ENCODE data around the gene LGMN.

The LGMN gene

DNA sequence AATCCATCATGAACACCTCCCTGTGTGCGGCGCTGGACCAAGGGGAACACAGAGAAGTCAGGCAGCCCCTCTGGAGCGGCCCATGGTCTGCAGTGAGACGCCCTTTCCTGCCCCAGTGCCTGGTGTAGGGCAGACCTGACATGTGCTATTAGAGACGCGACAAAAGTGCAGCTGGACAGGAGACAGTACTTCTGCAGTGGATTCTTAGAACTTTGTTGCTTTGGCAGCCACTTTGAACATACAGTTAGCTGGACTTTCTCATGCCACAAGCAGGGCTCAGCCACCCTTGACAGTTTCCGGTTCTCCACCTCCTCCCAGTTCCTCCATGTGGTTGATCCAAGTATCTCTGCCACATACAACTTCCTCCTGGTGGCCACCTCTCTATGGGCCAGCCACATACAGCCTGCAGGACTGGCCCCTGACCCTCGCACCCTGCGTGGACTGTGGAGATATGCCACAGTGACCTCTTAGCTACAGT is 45.9 kb downstream of the LGMN start:
- Histone ChIP-seq H3K27ac (replicated peaks) (peak overlapping the region; percentile 51), H3K4me3 (replicated peaks; ENCODE audit: insufficient read depth, low read length) (no peak overlapping the region), H3K27me3 (ENCODE audit: insufficient read depth, poor library complexity, severe bottlenecking) (no peaks in the 10 kb centered on the region)
- TF ChIP-seq POLR2AphosphoS5 (IDR thresholded peaks at IDR 0.05; ENCODE audit: low read depth) (peak; percentile 41; the same call in 1 of the 2 replicates), GABPA (IDR thresholded peaks at IDR 0.05; ENCODE audit: low read depth) (no peak), SPI1 (IDR thresholded peaks at IDR 0.05; ENCODE audit: borderline replicate concordance, low read depth) (peak; percentile 46; the same call in 1 of the 2 replicates)
- peak; percentile 56 to 77 for DNase-seq (ENCODE audit: low read depth in 1 of 2, low spot score in 1 of 2)

DNA sequence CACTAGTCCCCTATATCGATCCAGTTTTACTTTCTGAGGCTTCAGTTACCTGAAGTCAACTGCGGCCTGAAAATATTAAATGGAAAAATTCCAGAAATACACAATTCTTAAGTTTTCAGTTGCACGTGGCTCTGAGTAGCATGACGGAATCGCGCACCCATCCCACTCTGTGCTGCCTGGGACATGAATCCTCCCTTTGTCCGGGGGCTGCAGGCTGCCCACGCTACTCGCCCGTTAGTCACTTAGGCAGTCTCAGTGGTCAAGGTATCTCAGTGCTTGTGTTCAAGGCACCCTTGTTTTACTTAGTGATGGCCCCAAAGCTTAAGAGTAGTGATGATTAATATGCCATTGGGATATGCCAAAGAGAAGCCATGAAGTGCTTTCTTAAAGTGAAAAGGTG is 46.6 kb downstream of the LGMN start:
- H3K27ac ChIP-seq (replicated peaks) = no peak overlapping the region
- no peak for DNase-seq (ENCODE audit: low read depth in 1 of 2, low spot score in 1 of 2)
- no peaks in the 10 kb centered on the region for H3K27me3 ChIP-seq (ENCODE audit: insufficient read depth, poor library complexity, severe bottlenecking)
- TF ChIP-seq POLR2AphosphoS5 (IDR thresholded peaks at IDR 0.05; ENCODE audit: low read depth) = no peak
- no peak for TF ChIP-seq GABPA (IDR thresholded peaks at IDR 0.05; ENCODE audit: low read depth)
- TF ChIP-seq SPI1 (IDR thresholded peaks at IDR 0.05; ENCODE audit: borderline replicate concordance, low read depth) = no peak
- TF ChIP-seq, protein P1, sequence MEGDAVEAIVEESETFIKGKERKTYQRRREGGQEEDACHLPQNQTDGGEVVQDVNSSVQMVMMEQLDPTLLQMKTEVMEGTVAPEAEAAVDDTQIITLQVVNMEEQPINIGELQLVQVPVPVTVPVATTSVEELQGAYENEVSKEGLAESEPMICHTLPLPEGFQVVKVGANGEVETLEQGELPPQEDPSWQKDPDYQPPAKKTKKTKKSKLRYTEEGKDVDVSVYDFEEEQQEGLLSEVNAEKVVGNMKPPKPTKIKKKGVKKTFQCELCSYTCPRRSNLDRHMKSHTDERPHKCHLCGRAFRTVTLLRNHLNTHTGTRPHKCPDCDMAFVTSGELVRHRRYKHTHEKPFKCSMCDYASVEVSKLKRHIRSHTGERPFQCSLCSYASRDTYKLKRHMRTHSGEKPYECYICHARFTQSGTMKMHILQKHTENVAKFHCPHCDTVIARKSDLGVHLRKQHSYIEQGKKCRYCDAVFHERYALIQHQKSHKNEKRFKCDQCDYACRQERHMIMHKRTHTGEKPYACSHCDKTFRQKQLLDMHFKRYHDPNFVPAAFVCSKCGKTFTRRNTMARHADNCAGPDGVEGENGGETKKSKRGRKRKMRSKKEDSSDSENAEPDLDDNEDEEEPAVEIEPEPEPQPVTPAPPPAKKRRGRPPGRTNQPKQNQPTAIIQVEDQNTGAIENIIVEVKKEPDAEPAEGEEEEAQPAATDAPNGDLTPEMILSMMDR (IDR thresholded peaks at IDR 0.05; ENCODE audit: insufficient read depth, low read length) = no peak
- TF ChIP-seq, protein P2, sequence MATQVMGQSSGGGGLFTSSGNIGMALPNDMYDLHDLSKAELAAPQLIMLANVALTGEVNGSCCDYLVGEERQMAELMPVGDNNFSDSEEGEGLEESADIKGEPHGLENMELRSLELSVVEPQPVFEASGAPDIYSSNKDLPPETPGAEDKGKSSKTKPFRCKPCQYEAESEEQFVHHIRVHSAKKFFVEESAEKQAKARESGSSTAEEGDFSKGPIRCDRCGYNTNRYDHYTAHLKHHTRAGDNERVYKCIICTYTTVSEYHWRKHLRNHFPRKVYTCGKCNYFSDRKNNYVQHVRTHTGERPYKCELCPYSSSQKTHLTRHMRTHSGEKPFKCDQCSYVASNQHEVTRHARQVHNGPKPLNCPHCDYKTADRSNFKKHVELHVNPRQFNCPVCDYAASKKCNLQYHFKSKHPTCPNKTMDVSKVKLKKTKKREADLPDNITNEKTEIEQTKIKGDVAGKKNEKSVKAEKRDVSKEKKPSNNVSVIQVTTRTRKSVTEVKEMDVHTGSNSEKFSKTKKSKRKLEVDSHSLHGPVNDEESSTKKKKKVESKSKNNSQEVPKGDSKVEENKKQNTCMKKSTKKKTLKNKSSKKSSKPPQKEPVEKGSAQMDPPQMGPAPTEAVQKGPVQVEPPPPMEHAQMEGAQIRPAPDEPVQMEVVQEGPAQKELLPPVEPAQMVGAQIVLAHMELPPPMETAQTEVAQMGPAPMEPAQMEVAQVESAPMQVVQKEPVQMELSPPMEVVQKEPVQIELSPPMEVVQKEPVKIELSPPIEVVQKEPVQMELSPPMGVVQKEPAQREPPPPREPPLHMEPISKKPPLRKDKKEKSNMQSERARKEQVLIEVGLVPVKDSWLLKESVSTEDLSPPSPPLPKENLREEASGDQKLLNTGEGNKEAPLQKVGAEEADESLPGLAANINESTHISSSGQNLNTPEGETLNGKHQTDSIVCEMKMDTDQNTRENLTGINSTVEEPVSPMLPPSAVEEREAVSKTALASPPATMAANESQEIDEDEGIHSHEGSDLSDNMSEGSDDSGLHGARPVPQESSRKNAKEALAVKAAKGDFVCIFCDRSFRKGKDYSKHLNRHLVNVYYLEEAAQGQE (IDR thresholded peaks at IDR 0.05; ENCODE audit: insufficient replicate concordance, low read depth) = no peak
- H3K4me3 ChIP-seq (replicated peaks; ENCODE audit: insufficient read depth, low read length) = no peak overlapping the region

DNA sequence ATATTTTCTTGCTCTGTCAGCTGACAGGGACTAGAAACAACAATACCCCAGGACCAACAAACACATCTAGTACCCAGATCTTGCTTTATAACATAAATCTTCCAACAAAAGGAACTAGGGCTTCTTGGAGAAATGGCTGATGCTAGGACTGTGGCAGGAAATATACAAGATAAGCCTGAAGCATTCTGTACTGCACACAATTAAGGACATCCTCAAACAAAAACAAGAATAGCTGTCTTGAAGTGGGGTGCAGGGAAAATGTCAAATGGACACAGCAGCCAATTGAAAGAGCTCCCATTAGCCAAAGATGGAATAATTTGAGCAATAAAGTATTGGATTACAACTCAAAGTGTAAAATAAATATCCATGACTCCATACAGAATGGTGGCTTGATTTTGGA is 50.0 kb downstream of the LGMN start:
- Histone ChIP-seq H3K27ac (replicated peaks) (no peak overlapping the region), H3K27me3 (ENCODE audit: insufficient read depth, poor library complexity, severe bottlenecking) (no peaks in the 10 kb centered on the region), H3K4me3 (replicated peaks; ENCODE audit: insufficient read depth, low read length) (no peak overlapping the region)
- no peak for DNase-seq (ENCODE audit: low read depth in 1 of 2, low spot score in 1 of 2)
- TF ChIP-seq, protein P2 (IDR thresholded peaks at IDR 0.05; ENCODE audit: insufficient replicate concordance, low read depth) = no peak
- TF ChIP-seq GABPA (IDR thresholded peaks at IDR 0.05; ENCODE audit: low read depth) (no peak), SPI1 (IDR thresholded peaks at IDR 0.05; ENCODE audit: borderline replicate concordance, low read depth) (no peak), POLR2AphosphoS5 (IDR thresholded peaks at IDR 0.05; ENCODE audit: low read depth) (no peak)
- TF ChIP-seq, protein P1 (IDR thresholded peaks at IDR 0.05; ENCODE audit: insufficient read depth, low read length) = no peak

DNA sequence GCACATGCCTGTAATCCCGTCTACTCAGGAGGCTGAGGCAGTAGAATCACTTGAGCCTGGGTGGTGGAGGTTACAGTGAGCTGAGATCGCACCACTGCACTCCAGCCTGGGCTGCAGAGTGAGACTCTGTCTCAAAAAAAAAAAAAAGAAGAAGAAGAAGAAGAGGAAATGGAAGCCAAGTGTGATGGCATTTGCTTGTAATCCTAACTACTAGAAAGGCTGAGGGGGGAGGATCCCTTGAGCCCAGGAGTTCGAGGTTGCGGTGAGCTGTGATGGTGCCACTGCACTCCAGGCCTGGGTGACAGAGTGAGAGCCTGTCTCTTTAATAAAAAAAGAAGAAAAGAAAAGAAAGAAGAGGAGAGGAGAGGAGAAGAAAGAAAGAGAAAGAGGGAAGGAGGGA is 52.1 kb downstream of the LGMN start:
- Histone ChIP-seq H3K27ac (replicated peaks) (0 out of 2 replicates have a peak overlapping the region, but pooled peaks have one; percentile 18), H3K27me3 (ENCODE audit: insufficient read depth, poor library complexity, severe bottlenecking) (no peaks in the 10 kb centered on the region), H3K4me3 (replicated peaks; ENCODE audit: insufficient read depth, low read length) (no peak overlapping the region)
- DNase-seq (ENCODE audit: low read depth in 1 of 2, low spot score in 1 of 2) = peak in 1 of 2 experiments; percentile 79
- TF ChIP-seq, protein P1 (IDR thresholded peaks at IDR 0.05; ENCODE audit: insufficient read depth, low read length) = no peak
- TF ChIP-seq, protein P2 (IDR thresholded peaks at IDR 0.05; ENCODE audit: insufficient replicate concordance, low read depth) = no peak
- TF ChIP-seq GABPA (IDR thresholded peaks at IDR 0.05; ENCODE audit: low read depth) = no peak
- no peak for TF ChIP-seq POLR2AphosphoS5 (IDR thresholded peaks at IDR 0.05; ENCODE audit: low read depth)
- peak; percentile 82 for TF ChIP-seq SPI1 (IDR thresholded peaks at IDR 0.05; ENCODE audit: borderline replicate concordance, low read depth)
